IMR-90 (cell line): Measurements from ENCODE around the gene GNGT1.

Experiments
- BHLHE40 ChIP-seq: fragments of 150-350 bp; IDR thresholded peaks from 2 replicates; pipeline ENCODE4 v1.6.1; 2016; ENCODE audit warnings: mild to moderate bottlenecking, low read depth, low read length
- CEBPB ChIP-seq: IDR thresholded peaks from 2 replicates; pipeline ENCODE4 v1.6.1; 2012; ENCODE audit warnings: low read depth, low read length, improper control_type of control experiment
- CHD1 ChIP-seq: IDR thresholded peaks from 2 replicates; pipeline ENCODE4 v1.6.1; 2012; ENCODE audit warnings: low read depth, low read length, improper control_type of control experiment
- CTCF ChIP-seq: conservative IDR thresholded peaks from 2 replicates; pipeline ENCODE4 v1.5.1; 2012; ENCODE audit warnings: mild to moderate bottlenecking, low read depth, low read length, improper control_type of control experiment
- ELK1 ChIP-seq: fragments of 150-350 bp; IDR thresholded peaks from 2 replicates; pipeline ENCODE4 v1.6.1; 2016; ENCODE audit warnings: low read depth, mild to moderate bottlenecking, low read length, moderate library complexity, borderline replicate concordance
- FOS ChIP-seq: fragments of 150-350 bp; IDR thresholded peaks from 2 replicates; pipeline ENCODE4 v1.6.1; 2016; ENCODE audit warnings: low read depth, low read length
- MAFK ChIP-seq: IDR thresholded peaks from 2 replicates; pipeline ENCODE4 v1.6.1; 2012; ENCODE audit warnings: low read depth, low read length, improper control_type of control experiment
- MXI1 ChIP-seq: IDR thresholded peaks from 2 replicates; pipeline ENCODE4 v1.6.1; 2012; ENCODE audit warnings: low read depth, mild to moderate bottlenecking, low read length, moderate library complexity, borderline replicate concordance
- NFE2L2 ChIP-seq: fragments of 150-350 bp; IDR thresholded peaks from 2 replicates; pipeline ENCODE4 v1.6.1; 2016; ENCODE audit warnings: low read depth, mild to moderate bottlenecking, low read length
- POLR2A ChIP-seq: IDR thresholded peaks from 2 replicates; pipeline ENCODE4 v1.6.1; 2012; ENCODE audit warnings: mild to moderate bottlenecking, low read depth, low read length
- RAD21 ChIP-seq: IDR thresholded peaks from 2 replicates; pipeline ENCODE4 v1.6.1; 2012; ENCODE audit warnings: low read length, improper control_type of control experiment
- RCOR1 ChIP-seq: IDR thresholded peaks from 2 replicates; pipeline ENCODE4 v1.6.1; 2012; ENCODE audit warnings: mild to moderate bottlenecking, low read length, improper control_type of control experiment; ENCODE audit not compliant: insufficient replicate concordance
- RFX5 ChIP-seq: IDR thresholded peaks from 2 replicates; pipeline ENCODE4 v1.8.0; 2012; ENCODE audit warnings: low read depth, mild to moderate bottlenecking, low read length, moderate library complexity

DNA sequence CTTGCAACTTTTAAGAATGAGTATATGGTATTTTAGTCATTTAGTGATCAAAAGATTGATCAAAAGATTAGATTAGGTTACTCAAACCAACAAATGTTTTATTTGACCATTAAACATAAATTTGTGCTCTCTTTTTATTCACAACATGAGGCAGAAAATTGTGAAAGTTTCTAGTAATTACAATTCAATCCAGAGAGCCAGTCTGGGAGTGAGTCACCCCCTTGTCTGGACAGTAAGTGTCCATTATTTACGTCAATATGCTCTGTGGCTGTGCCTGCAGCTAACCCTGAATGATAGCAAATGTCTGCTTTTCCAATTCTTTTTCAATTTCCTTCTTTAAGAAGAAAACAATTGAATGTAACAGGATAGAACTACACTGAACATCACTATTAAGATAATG is 43.1 kb downstream of the GNGT1 start:
- TF ChIP-seq CTCF (no peak), MAFK (no peak), FOS (peak; percentile 95), CEBPB (peak; percentile 80), POLR2A (no peak), RFX5 (no peak), NFE2L2 (no peak), CHD1 (no peak), MXI1 (no peak), RAD21 (no peak), ELK1 (no peak), RCOR1 (no peak), BHLHE40 (peak; percentile 37; the same call in 1 of the 2 replicates)
